NT2/D1 (cell line): ENCODE results near the gene SHMT1.

ENCODE experiments used
- DNase-seq: peaks from one replicate; pipeline ENCODE4 v3.0.0-alpha.2; 2011; ENCODE audit warnings: low read depth, low spot score
- H3K27me3 ChIP-seq: 2 replicates; pipeline ENCODE4 v1.6.0; 2011; ENCODE audit warnings: mild to moderate bottlenecking; ENCODE audit not compliant: insufficient read length, insufficient read depth
- H3K36me3 ChIP-seq: 2 replicates; pipeline ENCODE4 v1.6.1; 2011; ENCODE audit warnings: mild to moderate bottlenecking, low read length, mixed read lengths; ENCODE audit not compliant: insufficient read depth, insufficient read length
- H3K4me1 ChIP-seq: 2 replicates; pipeline ENCODE4 v1.5.1; 2011; ENCODE audit not compliant: insufficient read depth, insufficient read length
- H3K4me3 ChIP-seq: 2 replicates; pipeline ENCODE4 v1.5.1; 2011; ENCODE audit warnings: low read depth; ENCODE audit not compliant: insufficient read length
- H3K9ac ChIP-seq: 2 replicates; pipeline ENCODE4 v1.6.0; 2011; ENCODE audit warnings: low read depth; ENCODE audit not compliant: insufficient read length
- H3K9me3 ChIP-seq: 2 replicates; pipeline ENCODE4 v1.5.1; 2011; ENCODE audit warnings: mild to moderate bottlenecking, low read length; ENCODE audit not compliant: insufficient read depth
- SUZ12 ChIP-seq: IDR thresholded peaks from 2 replicates; pipeline ENCODE4 v1.6.1; 2011; ENCODE audit not compliant: insufficient read length, insufficient read depth; ENCODE audit errors: extremely low read depth
- YY1 ChIP-seq: IDR thresholded peaks from 2 replicates; pipeline ENCODE4 v1.6.1; 2011; ENCODE audit not compliant: insufficient read length, insufficient read depth
- ZNF274 ChIP-seq: IDR thresholded peaks from 2 replicates; pipeline ENCODE4 v1.6.1; 2011; ENCODE audit warnings: mild to moderate bottlenecking, low read depth, low read length

SHMT1 gene

GRCh38 chr17:18291718-18292540 is 71.4 kb downstream of the SHMT1 start:
- H3K4me3 ChIP-seq, result no peak overlapping the region
- no peaks in the 10 kb centered on the region for H3K4me1 ChIP-seq
- H3K36me3 ChIP-seq, result peaks cover 83% of the 10 kb centered on the region
- no peaks in the 10 kb centered on the region for H3K27me3 ChIP-seq
- H3K9me3 ChIP-seq, result no peaks in the 10 kb centered on the region
- DNase-seq, result no peak
- no peak overlapping the region for H3K9ac ChIP-seq
- TF ChIP-seq YY1 (no peak), ZNF274 (no peak), SUZ12 (no peak)

GRCh38 chr17:18285296-18285695 is 78.1 kb downstream of the SHMT1 start:
- no peak for TF ChIP-seq SUZ12
- no peak for TF ChIP-seq YY1
- no peak for TF ChIP-seq ZNF274
- Histone ChIP-seq H3K4me1 (no peaks in the 10 kb centered on the region), H3K9ac (no peak overlapping the region), H3K27me3 (no peaks in the 10 kb centered on the region), H3K4me3 (no peak overlapping the region), H3K36me3 (peaks cover 83% of the 10 kb centered on the region), H3K9me3 (no peaks in the 10 kb centered on the region)
- no peak for DNase-seq

GRCh38 chr17:18281788-18282187 is 81.6 kb downstream of the SHMT1 start:
- Histone ChIP-seq H3K36me3 (peaks cover 81% of the 10 kb centered on the region), H3K4me3 (no peak overlapping the region), H3K4me1 (no peaks in the 10 kb centered on the region), H3K9me3 (no peaks in the 10 kb centered on the region), H3K9ac (no peak overlapping the region), H3K27me3 (no peaks in the 10 kb centered on the region)
- no peak for DNase-seq
- TF ChIP-seq SUZ12 (no peak), ZNF274 (no peak), YY1 (no peak)

- H3K9me3 ChIP-seq, result no peaks in the 10 kb centered on the region
- TF ChIP-seq ZNF274, result no peak
- no peak for TF ChIP-seq SUZ12
- no peak for TF ChIP-seq YY1
- no peaks in the 10 kb centered on the region for H3K27me3 ChIP-seq
- DNase-seq, result no peak
- H3K4me3 ChIP-seq, result no peak overlapping the region
- H3K9ac ChIP-seq, result no peak overlapping the region
- H3K36me3 ChIP-seq, result peaks cover 86% of the 10 kb centered on the region
- H3K4me1 ChIP-seq, result no peaks in the 10 kb centered on the region
Observed at GRCh38 chr17:18280766-18281371, 82.5 kb downstream of the SHMT1 start.

- H3K9me3 ChIP-seq, result no peaks in the 10 kb centered on the region
- no peaks in the 10 kb centered on the region for H3K4me1 ChIP-seq
- no peak overlapping the region for H3K9ac ChIP-seq
- no peak for TF ChIP-seq YY1
- TF ChIP-seq ZNF274, result no peak
- no peak for TF ChIP-seq SUZ12
- peaks cover 82% of the 10 kb centered on the region for H3K36me3 ChIP-seq
- H3K27me3 ChIP-seq, result no peaks in the 10 kb centered on the region
- no peak for DNase-seq
- H3K4me3 ChIP-seq, result no peak overlapping the region
Observed at GRCh38 chr17:18280249-18280648, 83.1 kb downstream of the SHMT1 start.

GRCh38 chr17:18278867-18279266 is 84.5 kb downstream of the SHMT1 start:
- H3K4me1 ChIP-seq, result no peaks in the 10 kb centered on the region
- no peaks in the 10 kb centered on the region for H3K9me3 ChIP-seq
- no peaks in the 10 kb centered on the region for H3K27me3 ChIP-seq
- no peak for DNase-seq
- no peak for TF ChIP-seq SUZ12
- H3K4me3 ChIP-seq, result no peak overlapping the region
- peaks cover 77% of the 10 kb centered on the region for H3K36me3 ChIP-seq
- H3K9ac ChIP-seq, result no peak overlapping the region
